ENCODE results near the gene USP6NL.

DNA sequence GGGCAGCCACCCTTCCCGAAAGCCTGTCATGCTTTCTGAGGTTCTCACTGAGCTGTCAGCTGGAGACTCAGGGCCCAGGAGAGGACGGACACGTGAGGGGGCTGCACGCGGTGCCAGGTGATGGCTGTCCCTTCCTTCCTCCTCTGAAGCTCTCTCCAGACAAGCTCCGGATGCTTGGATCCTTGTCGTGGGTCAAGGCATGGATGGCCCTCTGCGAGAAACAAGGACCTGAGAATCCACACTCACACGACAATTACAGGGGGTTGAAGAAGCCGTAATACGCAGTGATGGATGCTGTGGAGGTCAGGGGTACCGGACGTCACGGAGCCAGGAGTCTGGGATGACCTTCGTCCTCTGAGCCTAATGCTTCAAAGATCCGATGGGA, 170.3 kb downstream of the USP6NL start:
- TF ChIP-seq TAF1 (IDR thresholded peaks at IDR 0.05; ENCODE audit: borderline replicate concordance, low read depth, low read length) (no peak), POLR2A (IDR thresholded peaks at IDR 0.05; ENCODE audit: low read depth, low read length) (no peak)

Data from GM12892 (cell line).